HG02840 (cell line): Measurements from ENCODE around the gene JTB.

Experiments used
- ATAC-seq: cut with Tn5 transposase; IDR thresholded peaks from one replicate; pipeline ENCODE4 v1.9.1; 2021; ENCODE audit warnings: mild to moderate bottlenecking, moderate library complexity, moderate number of reproducible peaks; ENCODE audit not compliant: unreplicated experiment, low FRiP score

JTB gene

GRCh38 chr1:153933955-153934354 is 43.5 kb downstream of the JTB start:
- no peak for ATAC-seq

DNA sequence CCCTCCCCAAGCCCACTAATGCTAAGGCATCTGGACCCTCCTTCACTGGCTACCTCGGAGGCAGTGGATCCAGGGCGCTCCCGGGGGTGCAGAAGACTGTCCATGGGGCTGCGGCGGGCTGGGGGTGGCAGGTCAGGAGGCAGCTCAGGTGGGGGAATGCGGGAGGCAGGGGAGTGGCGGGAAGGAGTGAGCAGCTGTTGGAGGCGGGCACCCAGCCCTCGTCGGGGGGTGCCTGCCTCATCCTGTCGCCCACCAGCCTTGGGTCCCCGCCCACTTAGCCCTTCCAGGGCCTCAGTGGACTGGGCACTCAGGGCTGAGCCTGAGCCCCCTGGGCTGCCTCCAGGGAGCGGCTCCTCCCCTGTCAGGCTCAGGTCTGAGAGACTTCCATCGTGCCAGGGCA is 44.0 kb downstream of the JTB start:
- ATAC-seq = no peak

DNA sequence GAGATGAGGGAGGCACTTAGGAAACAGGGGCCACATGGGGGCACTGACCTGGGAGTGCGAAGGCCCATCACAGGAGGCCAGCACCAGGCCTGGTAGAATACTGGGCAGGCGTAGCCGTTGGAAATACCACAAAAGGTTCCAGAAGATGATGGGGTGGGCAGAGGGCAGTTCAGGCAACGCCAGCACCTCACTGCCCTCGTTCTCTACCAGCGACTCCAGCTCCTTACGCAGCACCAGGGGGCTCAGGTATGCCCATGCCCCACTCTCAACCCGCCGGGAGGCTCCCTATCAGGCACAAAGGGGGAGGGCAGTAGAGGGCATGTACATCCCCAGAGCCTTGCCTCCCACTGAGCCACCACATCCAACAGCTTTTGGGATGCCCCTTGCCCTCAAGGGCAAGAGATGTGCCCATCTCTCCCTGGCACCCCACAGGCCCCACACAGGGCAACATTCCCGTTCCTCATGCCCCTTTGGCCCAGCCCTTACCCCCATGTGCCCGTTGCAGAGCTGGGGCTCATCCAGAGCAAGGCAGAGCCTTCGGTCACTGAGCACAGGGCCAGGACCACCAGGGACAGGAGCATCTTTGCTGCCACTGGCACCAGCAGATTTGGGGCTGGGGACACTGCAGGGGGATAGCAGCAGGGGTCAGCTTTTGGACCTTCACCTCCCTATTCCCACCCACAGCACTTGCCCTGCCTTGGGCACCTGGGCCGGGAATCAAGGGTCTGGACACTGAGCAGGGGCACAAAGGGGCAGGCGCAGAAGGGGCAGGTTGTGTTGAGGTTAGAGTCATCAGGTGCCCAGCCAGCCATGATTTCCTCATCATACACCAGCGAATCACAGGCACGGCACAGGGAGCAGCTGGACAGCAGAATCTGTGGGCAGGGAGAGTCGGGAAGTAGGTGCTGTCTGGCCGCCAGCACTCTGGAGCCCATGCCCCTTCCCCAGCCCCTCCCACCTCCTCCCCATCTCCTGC is 45.0 kb downstream of the JTB start:
- no peak for ATAC-seq

- ATAC-seq = no peak
Observed at GRCh38 chr1:153929981-153930948, 47.2 kb downstream of the JTB start.

- no peak for ATAC-seq
Observed at GRCh38 chr1:153929426-153929825, 48.0 kb downstream of the JTB start.

DNA sequence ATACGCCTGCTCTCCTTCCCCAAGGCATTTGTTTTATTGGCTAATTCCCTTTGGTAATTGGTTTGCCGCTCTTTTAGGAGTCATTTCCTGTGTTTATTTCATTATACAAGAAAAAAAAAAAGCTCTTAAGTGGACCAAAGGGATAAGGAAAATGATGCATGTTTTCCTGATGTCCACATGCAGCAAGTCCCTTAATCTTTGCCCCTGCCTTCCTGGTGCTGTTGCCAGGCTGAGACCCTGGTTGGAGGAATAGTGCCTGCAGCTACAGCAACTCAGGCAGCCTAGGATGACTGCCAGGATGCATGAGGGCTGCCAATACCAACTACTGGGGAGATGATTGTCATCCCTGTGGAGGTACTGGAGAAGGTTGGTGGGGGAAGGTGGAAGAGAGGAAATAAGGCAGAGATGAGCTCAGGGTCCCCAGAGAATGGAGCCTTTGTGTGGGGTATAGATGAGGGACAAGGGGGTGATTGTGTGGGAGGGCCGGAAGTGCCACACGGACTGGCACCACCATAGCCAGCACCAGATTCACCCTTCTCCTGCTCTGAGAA is 48.6 kb downstream of the JTB start:
- no peak for ATAC-seq

DNA sequence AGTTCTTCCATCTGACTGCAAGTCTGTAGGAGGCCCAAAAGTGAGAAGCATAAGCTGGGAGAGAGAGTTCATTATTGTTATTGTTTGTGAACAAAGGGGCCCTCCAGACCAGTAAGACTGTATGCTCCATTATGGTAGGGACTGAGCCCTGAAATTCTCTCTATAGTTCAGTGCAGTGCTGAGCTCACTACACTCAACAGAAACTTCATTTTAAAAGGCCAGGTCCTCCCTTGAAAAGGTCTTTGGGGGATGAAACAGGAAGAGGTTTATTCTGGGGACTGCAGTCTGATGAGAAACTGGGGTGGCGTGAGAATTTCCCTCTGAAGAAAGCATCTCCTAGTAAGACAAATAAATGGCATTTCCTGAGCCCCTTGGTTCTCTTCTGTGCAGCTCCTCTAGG is 49.2 kb downstream of the JTB start:
- ATAC-seq = no peak

- no peak for ATAC-seq
Observed at GRCh38 chr1:153926405-153926804, 51.1 kb downstream of the JTB start.
